ENCODE measurements around the gene MX1. TPM values are rescaled to one million over a fixed set of nuclear protein-coding genes. Genes with fewer than 3 reads are reported as not detected.

MX1 gene
- total RNA-seq, 1 donor from 2014 or later = 35.1 TPM

DNA sequence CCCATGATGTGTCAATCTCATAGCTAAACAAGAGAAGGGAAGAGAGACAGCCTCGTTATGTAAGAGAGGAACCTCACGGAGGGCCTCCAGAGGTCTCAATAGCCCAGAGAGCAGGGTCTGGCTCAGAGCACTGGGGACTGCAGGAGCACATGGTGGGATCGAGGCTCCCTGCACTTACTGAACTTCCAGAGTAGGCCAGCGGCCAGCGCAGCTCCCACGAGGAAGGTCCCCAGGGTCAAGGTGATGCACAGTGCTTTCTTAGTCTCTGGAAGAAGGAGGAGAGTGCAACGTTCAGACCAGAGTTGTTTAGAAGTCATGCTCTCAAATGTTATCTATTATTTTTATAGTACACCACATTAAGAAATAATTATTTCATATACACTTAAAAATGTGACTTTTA lies 63.3 kb downstream of the MX1 start:
- no peak for DNase-seq (ENCODE audit: low spot score)

DNA sequence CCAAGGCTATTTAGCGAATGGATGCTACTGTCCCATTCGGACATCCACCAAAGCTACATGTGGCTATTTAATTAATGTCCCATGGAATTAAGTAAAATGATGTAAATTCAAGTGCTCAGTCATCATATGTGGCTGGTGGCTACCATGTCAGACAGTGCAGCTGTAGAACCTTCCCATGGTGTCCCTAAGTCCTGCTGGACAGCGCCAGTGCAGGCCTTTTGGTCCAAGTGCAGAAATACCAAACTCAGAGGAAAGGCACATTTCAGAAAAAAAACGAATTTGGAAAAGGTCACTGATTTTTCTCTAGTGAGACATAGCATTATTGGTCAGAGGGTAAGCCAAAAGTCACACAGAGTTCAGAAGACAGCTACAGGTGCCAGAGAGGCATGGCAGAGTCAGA lies 64.3 kb downstream of the MX1 start:
- DNase-seq (ENCODE audit: low spot score) = no peak

DNA sequence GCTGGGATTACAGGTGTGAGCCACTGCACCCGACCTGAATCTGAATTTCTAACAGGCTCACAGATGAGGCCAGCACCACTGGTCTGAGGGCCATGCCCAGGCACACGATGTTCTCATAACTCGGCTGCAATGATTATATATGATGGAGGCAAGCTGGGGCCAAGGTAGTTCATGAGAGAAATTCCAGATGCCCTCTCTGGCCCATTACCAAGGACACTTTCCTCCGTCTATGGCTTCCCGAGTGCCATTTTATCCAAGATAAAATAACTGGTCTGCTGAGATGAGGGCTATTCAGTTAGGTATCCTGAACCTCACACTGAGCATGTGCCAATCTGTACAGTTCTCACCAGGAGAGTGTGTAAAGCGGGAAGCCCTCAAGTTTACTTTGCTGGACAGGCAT lies 65.4 kb downstream of the MX1 start:
- DNase-seq (ENCODE audit: low spot score) = no peak

DNA sequence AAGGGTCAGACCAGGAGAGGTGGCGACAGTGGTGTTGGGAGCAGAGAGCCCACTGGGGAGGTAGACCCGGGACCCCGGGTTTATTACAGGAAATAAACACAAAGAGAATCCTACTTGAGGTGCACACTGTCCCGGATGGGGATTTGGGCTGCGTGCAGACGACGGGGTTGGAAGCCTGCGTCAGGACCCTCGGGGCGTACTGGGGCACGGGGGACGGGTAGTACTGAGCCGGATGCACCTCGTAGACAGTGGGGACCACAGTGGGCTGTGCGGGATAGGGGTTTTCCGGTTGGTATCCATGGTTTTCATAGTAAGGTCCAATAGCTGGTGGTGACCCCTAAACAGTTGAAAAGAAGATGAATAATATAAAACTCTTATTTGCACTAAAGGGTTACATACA lies 68.2 kb downstream of the MX1 start:
- no peak for DNase-seq (ENCODE audit: low spot score)

DNA sequence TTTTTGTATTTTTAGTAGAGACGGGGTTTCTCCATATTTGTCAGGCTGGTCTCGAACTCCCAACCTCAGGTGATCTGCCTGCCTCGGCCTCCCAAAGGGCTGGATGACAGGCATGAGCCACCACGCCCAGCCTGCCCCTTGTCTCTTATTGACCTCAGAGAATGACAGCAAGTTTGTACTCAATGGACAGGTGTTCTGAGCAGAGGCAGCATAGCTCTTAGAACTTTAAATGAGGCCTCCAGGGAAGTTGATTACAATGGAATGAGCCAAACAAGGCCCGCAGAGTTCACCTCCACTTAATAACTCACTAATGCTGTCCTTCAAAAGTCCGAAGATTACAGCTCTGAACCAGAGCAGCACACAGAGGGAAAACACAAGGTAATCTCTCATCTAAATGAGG lies 71.0 kb downstream of the MX1 start:
- peak; percentile 69 for DNase-seq (ENCODE audit: low spot score)

DNA sequence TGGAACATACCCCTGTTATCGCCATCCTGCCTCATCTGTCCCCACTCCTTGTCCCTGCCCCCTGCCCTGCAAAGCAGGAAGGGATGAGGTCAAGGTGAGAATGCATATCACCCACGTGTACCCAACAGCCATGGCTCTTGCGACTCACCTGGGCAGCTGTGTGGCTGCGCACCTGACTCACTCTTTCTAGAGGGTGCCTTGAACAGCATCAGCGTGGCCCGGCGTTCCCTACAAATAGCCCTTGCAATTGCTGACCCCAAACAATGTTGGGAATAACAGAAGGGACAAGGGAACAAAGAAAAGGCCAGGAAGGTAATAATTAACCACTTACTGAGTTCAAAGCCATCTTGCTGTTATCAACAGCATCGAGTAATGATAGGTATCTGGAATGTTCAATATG lies 71.7 kb downstream of the MX1 start:
- no peak for DNase-seq (ENCODE audit: low spot score)

DNA sequence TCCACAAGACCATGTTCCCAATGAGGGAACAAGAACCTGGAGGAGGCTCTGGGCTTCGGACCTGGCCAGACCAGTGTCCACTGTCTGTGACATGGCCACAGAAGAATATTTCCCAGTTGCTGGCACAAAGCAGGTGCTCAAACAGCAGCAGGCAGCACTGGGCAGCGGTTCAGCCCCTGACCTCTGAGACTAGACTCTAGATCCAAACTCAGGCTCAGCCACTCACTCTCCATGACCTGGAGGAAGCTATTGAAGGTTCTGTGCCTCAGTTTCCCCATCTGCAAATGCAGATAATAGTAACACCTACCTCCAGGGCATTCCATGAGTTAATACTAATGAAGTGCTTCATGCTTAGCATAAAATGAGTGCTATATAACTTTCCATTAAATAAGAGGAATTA lies 73.9 kb downstream of the MX1 start:
- DNase-seq (ENCODE audit: low spot score) = no peak

DNA sequence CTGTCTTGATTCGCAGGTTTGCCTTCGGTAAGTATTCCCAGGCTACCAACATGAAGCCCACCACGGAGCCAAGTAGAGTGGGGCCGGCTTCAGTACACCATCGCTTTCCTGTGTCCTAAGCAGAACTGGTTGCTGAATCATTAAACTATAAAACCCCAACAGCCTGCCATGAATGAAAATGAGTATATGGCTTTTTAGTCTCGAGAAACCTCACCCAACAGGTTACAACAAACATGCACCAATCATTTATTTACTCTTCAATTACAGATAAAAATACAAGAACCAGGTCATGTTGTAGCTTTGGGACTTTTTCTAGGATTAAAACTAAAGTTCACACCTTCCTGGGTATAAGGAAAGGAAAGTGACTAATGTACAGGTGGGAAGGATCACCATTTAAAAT lies 74.3 kb downstream of the MX1 start:
- no peak for DNase-seq (ENCODE audit: low spot score)

DNA sequence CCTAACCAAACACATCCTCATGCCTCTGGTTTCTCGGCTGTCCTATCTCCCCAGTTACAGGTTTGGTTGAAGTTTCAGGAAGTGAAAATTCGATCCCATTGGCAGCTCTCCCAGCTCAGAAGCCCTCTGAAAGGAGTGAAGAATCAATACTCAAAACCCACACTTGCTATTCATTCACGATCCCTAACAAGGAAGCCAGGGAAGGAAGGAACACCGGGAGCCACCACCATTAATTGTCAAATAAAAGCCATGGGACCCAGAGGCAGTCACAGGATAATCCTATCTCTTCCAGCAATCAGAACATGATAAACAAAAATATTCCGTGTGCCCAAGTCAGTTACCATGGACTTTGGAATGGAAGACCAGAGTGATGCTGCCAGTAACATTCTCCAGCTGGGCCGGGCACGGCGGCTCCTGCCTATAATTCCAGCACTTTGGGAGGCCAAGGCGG lies 74.9 kb downstream of the MX1 start:
- peak; percentile 88 for DNase-seq (ENCODE audit: low spot score)

DNA sequence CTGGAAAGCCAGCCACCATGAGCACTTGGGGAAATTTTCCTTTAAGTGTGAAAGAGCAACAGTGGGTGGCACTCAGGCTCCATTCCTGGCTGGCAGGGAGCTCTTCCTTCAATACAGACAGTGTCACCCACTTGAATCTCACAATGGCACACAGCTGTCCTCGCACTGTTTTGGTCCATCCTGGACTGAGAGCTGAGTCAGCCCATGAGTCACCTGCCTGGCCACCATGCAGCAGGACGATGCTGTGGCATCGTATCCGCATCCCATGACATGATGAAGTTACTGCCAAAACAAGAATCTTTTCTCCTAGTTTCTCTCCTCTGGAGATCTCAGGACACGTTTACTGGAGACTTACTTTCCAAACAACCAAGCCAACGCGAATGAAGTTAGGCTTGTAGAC lies 75.9 kb downstream of the MX1 start:
- DNase-seq (ENCODE audit: low spot score) = peak; percentile 59

DNA sequence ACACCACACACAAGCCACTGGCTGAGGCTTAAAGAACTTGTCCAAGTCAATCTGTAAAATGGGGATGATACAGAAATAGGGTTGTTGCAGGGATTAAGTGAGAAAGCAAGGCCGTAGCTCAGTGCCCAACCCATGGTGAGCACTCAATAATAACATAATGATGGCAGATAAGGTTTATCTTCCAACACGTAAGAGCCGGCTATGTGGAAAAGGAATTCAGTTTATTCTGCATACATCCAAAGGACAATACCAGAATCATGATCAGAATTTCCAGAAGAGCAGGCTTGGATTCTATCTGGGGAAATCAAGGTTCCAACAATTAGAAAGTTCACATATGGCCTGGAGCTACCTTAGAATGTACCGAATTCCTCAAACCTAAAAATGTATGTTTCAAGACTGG lies 77.3 kb downstream of the MX1 start:
- DNase-seq (ENCODE audit: low spot score) = no peak

DNA sequence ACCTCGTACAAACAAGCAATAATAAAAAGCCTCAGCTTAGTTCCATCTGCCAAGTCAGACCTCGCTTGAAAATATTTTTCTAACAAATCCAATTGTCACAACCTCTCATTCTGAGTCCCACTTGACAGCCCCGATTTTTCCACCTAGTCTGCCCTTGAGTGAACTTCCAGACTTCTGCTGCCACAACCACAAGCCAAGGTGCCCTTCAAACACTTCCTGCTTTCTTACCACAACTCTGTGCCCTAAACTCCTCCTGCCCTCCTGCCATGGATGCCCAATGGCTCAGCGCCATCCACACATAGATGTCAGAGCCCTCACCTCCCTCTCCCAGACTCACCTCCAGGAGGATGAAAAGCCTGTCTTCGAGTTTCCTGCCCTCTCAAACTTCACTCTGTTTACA lies 78.0 kb downstream of the MX1 start:
- no peak for DNase-seq (ENCODE audit: low spot score)

DNA sequence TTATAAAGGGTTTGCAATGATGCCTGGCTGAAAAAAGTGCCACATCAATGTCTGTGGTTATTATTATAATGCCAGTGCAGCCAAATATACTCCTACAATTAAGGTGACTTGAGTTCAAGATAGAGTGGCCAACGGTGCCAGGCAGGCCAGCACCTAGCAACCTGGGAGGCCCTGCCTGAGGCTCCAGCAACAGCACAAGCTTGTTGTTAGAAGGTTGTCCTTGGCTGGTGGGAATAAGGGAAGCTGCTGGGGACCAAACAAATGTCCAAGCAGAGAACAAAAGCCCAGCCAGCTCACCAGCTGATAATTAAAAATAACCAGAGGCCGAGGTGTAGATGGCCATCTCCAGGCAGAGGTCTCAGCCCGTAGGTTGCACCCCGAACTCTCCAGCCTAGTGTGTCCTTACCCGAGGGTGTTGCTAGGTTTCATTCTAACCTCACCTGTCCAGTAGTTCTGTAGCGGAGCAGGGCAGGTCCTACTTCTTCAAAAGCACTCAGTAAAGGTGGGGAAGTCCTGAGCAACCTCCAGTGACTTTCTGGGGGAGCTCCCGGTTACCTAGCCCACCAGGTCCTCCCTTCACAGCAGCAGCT lies 80.1 kb downstream of the MX1 start:
- no peak for DNase-seq (ENCODE audit: low spot score)

DNA sequence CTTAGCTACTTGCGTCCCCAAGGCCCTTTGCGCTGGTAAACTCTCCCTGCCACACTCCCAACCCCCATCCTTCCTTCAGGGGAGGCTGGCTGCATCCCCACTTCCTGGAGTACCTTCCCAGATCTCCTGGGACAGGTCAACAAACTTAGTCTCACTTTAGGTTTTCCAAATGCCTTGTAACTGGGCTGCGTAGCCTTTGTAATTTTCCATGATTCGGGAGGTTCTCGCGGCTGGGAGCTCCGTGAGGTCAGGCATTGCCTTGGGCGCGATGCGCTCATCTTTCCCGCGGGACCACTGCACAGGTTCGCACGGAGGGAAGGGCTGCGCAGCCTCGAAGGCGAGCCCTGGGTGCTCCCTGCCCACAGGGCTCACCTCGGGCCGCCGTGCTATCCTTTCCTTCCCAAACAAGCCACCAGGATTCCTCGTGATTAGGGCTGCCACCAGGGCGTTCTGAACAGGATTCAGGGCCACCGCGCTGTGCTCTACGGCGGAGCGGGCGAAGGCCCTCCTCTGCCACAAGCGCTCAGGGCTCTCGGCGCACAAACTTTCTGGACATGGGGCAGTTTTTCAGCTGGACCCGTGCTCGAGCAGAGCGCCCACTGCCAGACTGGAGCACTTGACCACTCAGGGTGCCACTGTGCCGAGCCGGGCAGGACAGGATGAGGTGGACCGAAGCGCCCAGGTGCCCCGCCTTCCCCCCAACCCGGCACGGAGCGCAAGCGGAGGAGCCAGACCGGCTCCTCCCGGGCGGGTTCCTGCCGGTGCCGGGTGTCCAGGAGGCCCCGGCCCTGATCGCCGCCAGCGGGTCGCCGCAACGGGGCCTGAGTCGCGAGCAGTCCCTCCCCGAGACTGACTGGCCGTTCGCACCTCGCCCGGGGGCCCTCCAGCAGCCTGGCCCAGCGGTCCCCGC lies 80.8 kb downstream of the MX1 start:
- no peak for DNase-seq (ENCODE audit: low spot score)

DNA sequence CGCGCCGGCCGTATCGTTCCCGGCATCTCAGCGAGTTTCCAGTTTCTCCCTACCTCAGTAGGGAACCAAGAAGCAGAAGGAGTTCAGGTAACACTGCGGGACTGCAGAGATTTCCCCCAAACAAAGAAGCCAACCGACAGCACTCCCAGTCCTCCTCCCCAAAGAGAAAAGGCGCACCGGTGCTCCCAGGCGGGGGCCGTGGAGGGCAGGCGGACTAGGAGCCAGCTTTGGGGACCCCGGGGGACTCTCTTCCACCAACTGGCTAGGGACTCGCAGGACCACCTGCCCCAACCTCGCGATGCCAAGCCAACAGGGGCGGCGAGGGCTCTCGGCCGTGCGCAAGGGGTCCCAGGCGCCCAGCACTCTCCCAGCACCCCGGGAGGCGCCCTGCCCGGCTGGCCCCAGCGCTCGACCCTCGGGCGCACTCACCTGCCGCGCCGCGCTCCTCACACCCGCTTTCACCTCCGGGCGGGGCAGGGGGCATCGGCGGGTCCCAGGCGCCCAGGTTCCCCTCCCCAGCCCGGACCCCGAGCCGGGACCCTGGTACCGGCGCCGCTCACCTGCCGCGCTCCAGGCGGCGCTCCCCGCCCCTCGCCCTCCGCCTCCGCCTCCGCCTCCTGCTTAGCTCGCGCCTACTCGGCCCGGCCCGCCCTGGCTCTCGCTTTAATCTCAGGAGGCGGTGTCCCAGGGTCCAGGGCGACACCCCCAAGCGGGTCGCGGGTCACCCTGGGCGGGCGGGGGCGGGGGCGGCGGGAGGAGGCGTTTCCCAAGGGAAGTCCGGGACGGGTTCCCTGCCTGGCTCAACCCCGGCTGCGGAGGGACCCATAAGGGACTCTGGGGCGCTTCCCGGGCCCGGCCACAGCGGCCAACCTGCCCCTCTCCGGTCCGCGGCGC lies 81.7 kb downstream of the MX1 start, which contains the start of gene TMPRSS2:
TMPRSS2 (minus strand) TSS at position 638 of the 894 bp plus-strand sequence. CDS start 10,025 bp downstream, outside the sequence.
- DNase-seq (ENCODE audit: low spot score) = peak; percentile 82

DNA sequence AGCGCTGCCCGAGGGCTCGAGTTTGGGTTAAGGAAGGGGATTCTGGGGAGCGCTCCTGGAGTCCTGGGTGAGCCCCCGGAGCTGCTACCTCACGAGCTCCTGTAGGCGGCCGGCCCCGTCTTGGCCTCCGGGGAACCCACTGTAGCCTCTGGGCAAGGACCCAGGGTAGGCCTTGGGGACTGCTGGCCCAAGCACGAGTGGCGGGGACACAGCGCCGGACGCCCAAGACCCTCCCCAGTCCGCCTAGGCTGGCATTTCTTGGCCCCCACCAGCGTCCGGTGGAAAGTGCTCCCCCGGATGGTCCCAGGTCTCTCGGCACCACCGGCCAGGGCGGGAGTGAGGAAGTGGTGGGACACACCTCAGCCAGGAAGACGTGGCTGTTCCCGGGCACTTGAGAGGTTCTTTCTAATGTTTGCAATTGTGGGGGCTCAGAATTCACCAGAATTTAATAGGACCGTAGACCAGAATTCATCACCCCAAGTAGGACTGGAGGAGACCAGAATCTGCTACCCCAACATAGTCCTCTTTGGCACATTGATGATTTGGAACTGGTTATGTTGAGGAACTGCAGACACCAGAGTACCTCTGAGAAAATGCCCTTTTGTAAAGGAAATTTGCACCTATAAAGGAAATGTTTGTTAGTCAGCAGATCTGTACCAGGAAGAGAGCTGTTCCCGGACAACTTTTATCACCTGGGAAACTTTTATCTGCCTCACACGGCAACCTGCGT lies 82.5 kb downstream of the MX1 start:
- no peak for DNase-seq (ENCODE audit: low spot score)

Other genes with a start within 250 kb of the MX1 start
- 43.1 TPM for gene FAM3B, start 109.4 kb upstream of the MX1 start, total RNA-seq
- 18.1 TPM for gene MX2, start 64.2 kb upstream of the MX1 start, total RNA-seq
- gene TMPRSS2, start 81.9 kb downstream of the MX1 start, total RNA-seq = 147 TPM

All from mucosa of gallbladder (tissue), 1 donor.